Measurements from ENCODE around the gene PPFIA4. TPM values are rescaled to one million over a fixed set of nuclear protein-coding genes. Genes with fewer than 3 reads are reported as not detected.
A peak's percentile ranks its signal among the peaks of the same experiment; 100 is the strongest.

Gene PPFIA4
- polyA plus RNA-seq, 1 donor (not counting 4 experiments of a cell fraction or from before 2014, with no cell fraction given): 2.3 TPM

GRCh38 chr1:203093754-203094410 lies 67.6 kb downstream of the PPFIA4 start:
- H3K4me1 ChIP-seq (ENCODE audit: control insufficient read depth, extremely low read depth, insufficient read depth, low read length): peaks cover 40% of the 10 kb centered on the region
- no peaks in the 10 kb centered on the region for H3K9me1 ChIP-seq (ENCODE audit: control insufficient read depth, extremely low read depth, insufficient read depth, low read length)
- H3K4me3 ChIP-seq (ENCODE audit: control insufficient read depth in 2 of 3, extremely low read depth in 1 of 3, insufficient read depth in 2 of 3, low read depth in 1 of 3, low read length in 3 of 3): peak overlapping the region in 2 of 3 experiments; percentile 38 to 42
- dilution Hi-C loops (cut with MboI; ENCODE audit: extremely low pct_ligation_motif_present, low sequenced_read_pairs): no loop called here
- H4K20me1 ChIP-seq (ENCODE audit: control insufficient read depth, extremely low read depth, insufficient read depth, low read length): no peaks in the 10 kb centered on the region
- FAIRE-seq: peak; percentile 46
- H3K27ac ChIP-seq (ENCODE audit: control insufficient read depth, insufficient read depth, low read length): peak overlapping the region; percentile 78
- H3K9me3 ChIP-seq (ENCODE audit: control insufficient read depth, low read depth, low read length): no peaks in the 10 kb centered on the region
- TF ChIP-seq CTCF (optimal IDR thresholded peaks at IDR 0.05 in 1 of 3, IDR thresholded peaks at IDR 0.05 in 1 of 3, conservative IDR thresholded peaks at IDR 0.05 in 1 of 3; ENCODE audit: extremely low read depth in 1 of 3, insufficient read depth in 2 of 3, low read length in 3 of 3) (no peak), EZH2 (IDR thresholded peaks at IDR 0.05; ENCODE audit: low read length) (no peak)
- H3K27me3 ChIP-seq (ENCODE audit: control insufficient read depth, extremely low read depth, insufficient read depth, low read length): no peaks in the 10 kb centered on the region
- peak overlapping the region; percentile 73 for H2AFZ ChIP-seq (ENCODE audit: control insufficient read depth, low read length)
- DNase-seq (ENCODE audit: low read depth, low spot score): peak; percentile 44
- H3K9ac ChIP-seq (ENCODE audit: control insufficient read depth, extremely low read depth, insufficient read depth, low read length): peak overlapping the region; percentile 54
- H3K4me2 ChIP-seq (ENCODE audit: control insufficient read depth, extremely low read depth, insufficient read depth, low read depth, low read length): peak overlapping the region; percentile 67
- no peaks in the 10 kb centered on the region for H3K36me3 ChIP-seq (ENCODE audit: control insufficient read depth in 2 of 2, extremely low read depth in 1 of 2, insufficient read depth in 2 of 2, low read length in 2 of 2)
- H3K79me2 ChIP-seq (ENCODE audit: control insufficient read depth, insufficient read depth, low read length): no peaks in the 10 kb centered on the region

- dilution Hi-C loops (cut with MboI; ENCODE audit: extremely low pct_ligation_motif_present, low sequenced_read_pairs): no loop called here
- FAIRE-seq: no peak
These were observed 68.9 kb downstream of the PPFIA4 start for GRCh38 chr1:203095061-203095690.

More at GRCh38 chr1:203095061-203095690, 68.9 kb downstream of the PPFIA4 start:
- Histone ChIP-seq H2AFZ (ENCODE audit: control insufficient read depth, low read length) (no peak overlapping the region), H3K27me3 (ENCODE audit: control insufficient read depth, extremely low read depth, insufficient read depth, low read length) (peaks cover 4% of the 10 kb centered on the region), H3K27ac (ENCODE audit: control insufficient read depth, insufficient read depth, low read length) (no peak overlapping the region), H3K79me2 (ENCODE audit: control insufficient read depth, insufficient read depth, low read length) (no peaks in the 10 kb centered on the region), H3K4me2 (ENCODE audit: control insufficient read depth, extremely low read depth, insufficient read depth, low read depth, low read length) (no peak overlapping the region), H3K9me1 (ENCODE audit: control insufficient read depth, extremely low read depth, insufficient read depth, low read length) (no peaks in the 10 kb centered on the region), H3K4me1 (ENCODE audit: control insufficient read depth, extremely low read depth, insufficient read depth, low read length) (peaks cover 33% of the 10 kb centered on the region), H3K9ac (ENCODE audit: control insufficient read depth, extremely low read depth, insufficient read depth, low read length) (no peak overlapping the region), H3K36me3 (ENCODE audit: control insufficient read depth in 2 of 2, extremely low read depth in 1 of 2, insufficient read depth in 2 of 2, low read length in 2 of 2) (no peaks in the 10 kb centered on the region), H4K20me1 (ENCODE audit: control insufficient read depth, extremely low read depth, insufficient read depth, low read length) (no peaks in the 10 kb centered on the region), H3K4me3 (ENCODE audit: control insufficient read depth in 2 of 3, extremely low read depth in 1 of 3, insufficient read depth in 2 of 3, low read depth in 1 of 3, low read length in 3 of 3) (no peak overlapping the region), H3K9me3 (ENCODE audit: control insufficient read depth, low read depth, low read length) (no peaks in the 10 kb centered on the region)
- TF ChIP-seq EZH2 (IDR thresholded peaks at IDR 0.05; ENCODE audit: low read length) (no peak), CTCF (optimal IDR thresholded peaks at IDR 0.05 in 1 of 3, IDR thresholded peaks at IDR 0.05 in 1 of 3, conservative IDR thresholded peaks at IDR 0.05 in 1 of 3; ENCODE audit: extremely low read depth in 1 of 3, insufficient read depth in 2 of 3, low read length in 3 of 3) (no peak)
- no peak for DNase-seq (ENCODE audit: low read depth, low spot score)
